ELR (cell line): ENCODE measurements around the gene VAMP2.

Source experiments
- DNase-seq: peaks from one replicate; pipeline ENCODE4 v3.0.0-alpha.2; 2015; ENCODE audit warnings: low read depth

VAMP2 gene

GRCh38 chr17:8155231-8155995, 7.3 kb downstream of the VAMP2 start:
- no peak for DNase-seq

- no peak for DNase-seq
These were observed 8.1 kb downstream of the VAMP2 start for GRCh38 chr17:8154608-8155155.

GRCh38 chr17:8153957-8154607, 8.7 kb downstream of the VAMP2 start:
- peak; percentile 98 for DNase-seq

GRCh38 chr17:8153525-8153956, 9.2 kb downstream of the VAMP2 start:
- peak; percentile 96 for DNase-seq

- DNase-seq, result no peak
These were observed 9.7 kb downstream of the VAMP2 start for GRCh38 chr17:8153031-8153451.

- peak; percentile 92 for DNase-seq
These were observed 10.5 kb downstream of the VAMP2 start, which contains the start of gene PER1 for GRCh38 chr17:8152112-8152775. PER1 (minus strand) TSS chr17:8152404; CDS start chr17:8150706, 1,698 bp downstream.

- peak; percentile 78 for DNase-seq
These were observed 11.1 kb downstream of the VAMP2 start for GRCh38 chr17:8151641-8152111.

GRCh38 chr17:8151120-8151640, 11.6 kb downstream of the VAMP2 start:
- peak; percentile 83 for DNase-seq

- DNase-seq, result no peak
These were observed 12.3 kb downstream of the VAMP2 start for GRCh38 chr17:8150194-8151119.

- no peak for DNase-seq
These were observed 13.1 kb downstream of the VAMP2 start for GRCh38 chr17:8149419-8150193.

- DNase-seq, result no peak
These were observed 14.2 kb downstream of the VAMP2 start for GRCh38 chr17:8148560-8148959.

- DNase-seq, result no peak
These were observed 14.8 kb downstream of the VAMP2 start for GRCh38 chr17:8147805-8148404.

- no peak for DNase-seq
These were observed 15.5 kb downstream of the VAMP2 start for GRCh38 chr17:8147141-8147804.

GRCh38 chr17:8146381-8147140, 16.2 kb downstream of the VAMP2 start:
- no peak for DNase-seq

GRCh38 chr17:8145811-8146210, 16.9 kb downstream of the VAMP2 start:
- DNase-seq, result no peak

- DNase-seq, result no peak
These were observed 18.1 kb downstream of the VAMP2 start for GRCh38 chr17:8144401-8145231.

GRCh38 chr17:8143581-8144400, 19.0 kb downstream of the VAMP2 start:
- DNase-seq, result no peak
